H1 (cell line): Measurements from ENCODE around the gene PANX2.

ENCODE experiments used
- ATF2 ChIP-seq: IDR thresholded peaks from 2 replicates; pipeline ENCODE4 v1.6.1; 2012; ENCODE audit warnings: low read length, inconsistent platforms
- ATF3 ChIP-seq: IDR thresholded peaks from 2 replicates; pipeline ENCODE4 v1.6.1; 2011; ENCODE audit warnings: low read depth, mild to moderate bottlenecking, low read length; ENCODE audit not compliant: insufficient read depth
- BRCA1 ChIP-seq: IDR thresholded peaks from 2 replicates; pipeline ENCODE4 v1.6.1; 2012; ENCODE audit warnings: low read depth, low read length, improper control_type of control experiment
- CHD2 ChIP-seq: IDR thresholded peaks from 2 replicates; pipeline ENCODE4 v1.6.1; 2012; ENCODE audit warnings: low read length, improper control_type of control experiment
- CTCF ChIP-seq, 3 experiments: IDR thresholded peaks; 1 replicate in 2 of 3; 2 replicates in 1 of 3; pipeline versions ENCODE4 v1.5.1 to v1.6.1; 2011; ENCODE audit warnings: low read length in 3 of 3, mild to moderate bottlenecking in 3 of 3, inconsistent platforms in 2 of 3, low read depth in 1 of 3, moderate library complexity in 1 of 3; ENCODE audit not compliant: insufficient read depth in 1 of 3; ENCODE audit errors: control extremely low read depth in 1 of 3
- EP300 ChIP-seq, 2 experiments: IDR thresholded peaks; 1 replicate in 1 of 2; 2 replicates in 1 of 2; pipeline ENCODE4 v1.6.1; 2011 to 2012; ENCODE audit warnings: low read depth in 2 of 2, low read length in 2 of 2, mild to moderate bottlenecking in 2 of 2, borderline replicate concordance in 1 of 2, inconsistent platforms in 1 of 2, moderate library complexity in 1 of 2
- EZH2 ChIP-seq: fragments of 200-600 bp; sonication (generic); IDR thresholded peaks from 2 replicates; pipeline ENCODE4 v1.7.1; 2012; ENCODE audit warnings: low read depth, mild to moderate bottlenecking, moderate library complexity, low read length, inconsistent platforms; ENCODE audit not compliant: severe bottlenecking
- MAX ChIP-seq: IDR thresholded peaks from 2 replicates; pipeline ENCODE4 v1.6.1; 2012; ENCODE audit warnings: inconsistent platforms
- POLR2A ChIP-seq, 2 experiments: IDR thresholded peaks; 1 replicate in 1 of 2; 2 replicates in 1 of 2; pipeline ENCODE4 v1.6.1; 2011; ENCODE audit warnings: low read depth in 2 of 2, low read length in 2 of 2, mild to moderate bottlenecking in 2 of 2; ENCODE audit errors: control extremely low read depth in 1 of 2
- POLR2AphosphoS5 ChIP-seq: IDR thresholded peaks from 2 replicates; pipeline ENCODE4 v1.6.1; 2011; ENCODE audit warnings: low read depth, low read length
- TAF1 ChIP-seq: IDR thresholded peaks from 2 replicates; pipeline ENCODE4 v1.6.1; 2011; ENCODE audit warnings: mild to moderate bottlenecking, low read depth, low read length
- TCF12 ChIP-seq: IDR thresholded peaks from 2 replicates; pipeline ENCODE4 v1.6.1; 2011; ENCODE audit warnings: low read depth, mild to moderate bottlenecking, low read length
- USF2 ChIP-seq: IDR thresholded peaks from 2 replicates; pipeline ENCODE4 v1.6.1; 2011; ENCODE audit warnings: low read length, improper control_type of control experiment
- YY1 ChIP-seq: IDR thresholded peaks from 2 replicates; pipeline ENCODE4 v1.6.1; 2011; ENCODE audit warnings: low read depth, mild to moderate bottlenecking, low read length

- TF ChIP-seq CTCF (IDR thresholded peaks at IDR 0.05; ENCODE audit: control extremely low read depth in 1 of 3, insufficient read depth in 1 of 3, low read depth in 1 of 3, low read length in 3 of 3): no peak
- TF ChIP-seq POLR2A (IDR thresholded peaks at IDR 0.05; ENCODE audit: control extremely low read depth in 1 of 2, low read depth in 2 of 2, low read length in 2 of 2): no peak
- TF ChIP-seq TAF1: no peak
- no peak for TF ChIP-seq ATF3
- no peak for TF ChIP-seq EP300 (IDR thresholded peaks at IDR 0.05; ENCODE audit: borderline replicate concordance in 1 of 2, low read depth in 2 of 2, low read length in 2 of 2)
- TF ChIP-seq CHD2: no peak
- no peak for TF ChIP-seq YY1
- no peak for TF ChIP-seq EZH2
- TF ChIP-seq USF2: no peak
- TF ChIP-seq MAX: no peak
- TF ChIP-seq POLR2AphosphoS5: no peak
- TF ChIP-seq TCF12: no peak
- TF ChIP-seq BRCA1: no peak
- TF ChIP-seq ATF2: no peak
Measured at GRCh38 chr22:50199251-50199721, 28.8 kb downstream of the PANX2 start.
